ENCODE results near the gene MBP. TPM values are rescaled to one million over a fixed set of nuclear protein-coding genes. Genes with fewer than 3 reads are reported as not detected.

MBP gene
- total and polyA plus RNA-seq, 2 of the 4 experiments (the other 2 are of a cell fraction), result 0.72 to 0.90 TPM

DNA sequence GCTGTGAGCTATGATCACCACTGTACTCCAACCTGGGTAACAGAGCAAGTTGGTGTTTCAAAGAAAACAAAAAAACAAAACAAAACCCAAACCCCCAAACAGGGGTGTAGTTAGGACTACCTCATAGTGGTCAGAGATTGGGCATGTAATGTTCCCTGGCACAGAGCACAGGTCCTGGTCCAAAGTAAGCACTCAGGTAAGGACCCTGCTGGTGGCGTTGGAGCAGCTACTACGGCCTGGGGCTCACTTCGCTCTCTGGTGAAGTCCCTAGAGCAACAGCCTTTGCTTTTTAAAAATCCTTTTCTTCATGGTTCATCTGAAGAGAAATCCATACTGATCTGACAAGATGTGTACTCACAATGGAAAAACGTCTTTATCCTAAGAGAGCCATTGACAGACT, 179.8 kb downstream of the MBP start:
- Histone ChIP-seq H3K79me1 (ENCODE audit: low read depth in 1 of 2, low read length in 2 of 2) (no peaks in the 10 kb centered on the region), H3K36me3 (ENCODE audit: control insufficient read depth, insufficient read depth, low read length) (peaks cover 28% of the 10 kb centered on the region), H2AK9ac (replicated peaks; ENCODE audit: low read depth, low read length, poor library complexity) (no peak overlapping the region), H3K27ac (ENCODE audit: insufficient read depth, low read length) (no peak overlapping the region), H2BK15ac (ENCODE audit: low read depth, low read length) (no peak overlapping the region), H2AK5ac (ENCODE audit: low read depth, low read length) (no peak overlapping the region), H3K23ac (ENCODE audit: low read depth, low read length) (no peak overlapping the region), H3K9ac (ENCODE audit: low read depth, low read length) (no peak overlapping the region), H3K9me1 (ENCODE audit: insufficient read depth, low read length) (peaks cover 8% of the 10 kb centered on the region), H2BK120ac (ENCODE audit: low read depth, low read length) (no peak overlapping the region), H4K8ac (ENCODE audit: low read depth in 2 of 2, low read length in 2 of 2) (no peak overlapping the region), H3K18ac (ENCODE audit: low read depth, low read length) (no peak overlapping the region), H3K56ac (ENCODE audit: extremely low read depth, insufficient read depth, low read length) (no peak overlapping the region), H3K4ac (ENCODE audit: low read depth, low read length) (no peak overlapping the region), H4K91ac (ENCODE audit: insufficient read depth, low read depth, low read length) (no peak overlapping the region), H3K9me3 (ENCODE audit: control insufficient read depth, insufficient read depth, low read length) (no peaks in the 10 kb centered on the region), H3K4me3 (ENCODE audit: insufficient read depth, low read depth, low read length) (no peak overlapping the region), H2BK20ac (ENCODE audit: low read depth, low read length) (no peak overlapping the region), H2BK5ac (ENCODE audit: low read depth, low read length, poor library complexity, severe bottlenecking) (no peak overlapping the region), H3K14ac (replicated peaks; ENCODE audit: low read depth, low read length) (no peak overlapping the region), H3K27me3 (ENCODE audit: control insufficient read depth, insufficient read depth, low read length) (no peaks in the 10 kb centered on the region), H4K20me1 (ENCODE audit: insufficient read depth, low read length) (no peaks in the 10 kb centered on the region), H2AFZ (replicated peaks; ENCODE audit: low read length, poor library complexity) (no peak overlapping the region), H4K5ac (ENCODE audit: low read depth, low read length) (no peak overlapping the region), H3K4me2 (ENCODE audit: low read depth, low read length) (no peak overlapping the region), H3K4me1 (ENCODE audit: control insufficient read depth, insufficient read depth, low read length) (no peaks in the 10 kb centered on the region; the same call in 1 of the 2 replicates)
- DNase-seq (no peak), ATAC-seq (ENCODE audit: low read depth) (no peak)
- intact Hi-C loops (cut with micrococcal nuclease) (no loop called here), dilution Hi-C loops (cut with HindIII; ENCODE audit: low sequenced_read_pairs, unreplicated experiment) (no loop called here), in situ Hi-C loops (cut with MboI; ENCODE audit: low sequenced_read_pairs) (no loop called here)
- CTCF ChIA-PET, result interaction anchor here (0.7 kb wide), 1 partner anchor 50 kb away, joined by 4 read pairs; no protein-coding TSS in a partner anchor
- no TSS peak for BruUV-seq (replicated peaks)
- no peak for TF ChIP-seq NFE2L2 (IDR thresholded peaks at IDR 0.05; ENCODE audit: low read depth, low read length)
- no peak for TF ChIP-seq CHD1 (IDR thresholded peaks at IDR 0.05; ENCODE audit: low read depth, low read length)
- no peak for TF ChIP-seq MAFK (IDR thresholded peaks at IDR 0.05; ENCODE audit: low read depth, low read length)
- TF ChIP-seq, protein P1, sequence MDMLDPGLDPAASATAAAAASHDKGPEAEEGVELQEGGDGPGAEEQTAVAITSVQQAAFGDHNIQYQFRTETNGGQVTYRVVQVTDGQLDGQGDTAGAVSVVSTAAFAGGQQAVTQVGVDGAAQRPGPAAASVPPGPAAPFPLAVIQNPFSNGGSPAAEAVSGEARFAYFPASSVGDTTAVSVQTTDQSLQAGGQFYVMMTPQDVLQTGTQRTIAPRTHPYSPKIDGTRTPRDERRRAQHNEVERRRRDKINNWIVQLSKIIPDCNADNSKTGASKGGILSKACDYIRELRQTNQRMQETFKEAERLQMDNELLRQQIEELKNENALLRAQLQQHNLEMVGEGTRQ (IDR thresholded peaks at IDR 0.05; ENCODE audit: low read depth, low read length), result no peak
- TF ChIP-seq ELK1 (IDR thresholded peaks at IDR 0.05; ENCODE audit: borderline replicate concordance, low read depth, low read length), result no peak
- no peak for TF ChIP-seq SMC3 (IDR thresholded peaks at IDR 0.05; ENCODE audit: low read depth, low read length)
- no peak for TF ChIP-seq MXI1 (IDR thresholded peaks at IDR 0.05; ENCODE audit: borderline replicate concordance, low read depth, low read length)
- TF ChIP-seq CEBPB (IDR thresholded peaks at IDR 0.05; ENCODE audit: low read depth, low read length), result no peak
- TF ChIP-seq RAD21 (IDR thresholded peaks at IDR 0.05; ENCODE audit: low read length), result no peak
- WGBS, 2 experiments (ENCODE audit: extremely low coverage in 2 of 2, insufficient read length in 1 of 2), result no CpG with 5 or more reads among the region's 4 CpGs
- POLR2A ChIA-PET (ENCODE audit: unreplicated experiment), result no interaction called here

Data from IMR-90 (cell line).